Brain pericyte (primary cell): ENCODE measurements around the gene IL13RA1.
A peak's percentile ranks its signal among the peaks of the same experiment; 100 is the strongest.
"Not testable (repeated sequence)": the region's sequence is repeated elsewhere in the genome, so short reads cannot be mapped to it uniquely, and the experiment has no call there.

ENCODE experiments used
- DNase-seq: peaks from one replicate; pipeline ENCODE4 v3.0.0-alpha.2; 2012; ENCODE audit warnings: low read depth, low spot score

IL13RA1 gene

GRCh38 chrX:118726887-118727685, at the start of gene IL13RA1:
Gene IL13RA1 (plus strand): TSS chrX:118727606. CDS start chrX:118727639, 33 bp downstream.
- peak; percentile 31 for DNase-seq

- DNase-seq = no peak
Measured at GRCh38 chrX:118679290-118679689, 48.1 kb upstream of the IL13RA1 start.

- no peak for DNase-seq
Measured at GRCh38 chrX:118682258-118683014, 45.0 kb upstream of the IL13RA1 start.

GRCh38 chrX:118685393-118685792, 42.0 kb upstream of the IL13RA1 start:
- DNase-seq = no peak

GRCh38 chrX:118688935-118689334, 38.5 kb upstream of the IL13RA1 start:
- DNase-seq = no peak

GRCh38 chrX:118693843-118694242, 33.6 kb upstream of the IL13RA1 start:
- DNase-seq = no peak

GRCh38 chrX:118694638-118695037, 32.8 kb upstream of the IL13RA1 start:
- DNase-seq = no peak

- no peak for DNase-seq
Measured at GRCh38 chrX:118698516-118699170, 28.8 kb upstream of the IL13RA1 start.

- no peak for DNase-seq
Measured at GRCh38 chrX:118702741-118703140, 24.7 kb upstream of the IL13RA1 start.

GRCh38 chrX:118706681-118707080, 20.7 kb upstream of the IL13RA1 start:
- DNase-seq = no peak

GRCh38 chrX:118714521-118714920, 12.9 kb upstream of the IL13RA1 start:
- DNase-seq = no peak

- not testable (repeated sequence) for DNase-seq
Measured at GRCh38 chrX:118715917-118716316, 11.5 kb upstream of the IL13RA1 start.

GRCh38 chrX:118716833-118717232, 10.6 kb upstream of the IL13RA1 start:
- not testable (repeated sequence) for DNase-seq

- no peak for DNase-seq
Measured at GRCh38 chrX:118717678-118718391, 9.6 kb upstream of the IL13RA1 start.

GRCh38 chrX:118718737-118719136, 8.7 kb upstream of the IL13RA1 start:
- DNase-seq = no peak

GRCh38 chrX:118720058-118720707, 7.2 kb upstream of the IL13RA1 start:
- no peak for DNase-seq

- no peak for DNase-seq
Measured at GRCh38 chrX:118723376-118723775, 4.0 kb upstream of the IL13RA1 start.

- DNase-seq = no peak
Measured at GRCh38 chrX:118724365-118724764, 3.0 kb upstream of the IL13RA1 start.

- no peak for DNase-seq
Measured at GRCh38 chrX:118724775-118725174, 2.6 kb upstream of the IL13RA1 start.

GRCh38 chrX:118726396-118726795, 1.0 kb upstream of the IL13RA1 start:
- DNase-seq = no peak

GRCh38 chrX:118727686-118728339, 407 bp downstream of the IL13RA1 start:
- no peak for DNase-seq
